ENCODE results near the gene TPP2. TPM values are rescaled to one million over a fixed set of nuclear protein-coding genes. Genes with fewer than 3 reads are reported as not detected.

TPP2 gene
- total RNA-seq, 1 donor from 2014 or later = 37.6 TPM

GRCh38 chr13:102569488-102569887, 27.3 kb upstream of the TPP2 start:
- no peaks in the 10 kb centered on the region for H3K4me1 Mint-ChIP-seq (ENCODE audit: low read depth, unreplicated experiment)
- Histone ChIP-seq H4K20me1 (ENCODE audit: insufficient read depth, low read length) (no peaks in the 10 kb centered on the region), H3K4me1 (ENCODE audit: insufficient read depth, low read length) (no peaks in the 10 kb centered on the region), H3K9ac (ENCODE audit: low read length) (no peak overlapping the region), H3K9me3 (ENCODE audit: insufficient read depth, low read depth, low read length) (no peaks in the 10 kb centered on the region), H3K27me3 (ENCODE audit: insufficient read depth, low read length) (peaks cover 19% of the 10 kb centered on the region), H3K4me2 (ENCODE audit: low read length) (no peak overlapping the region), H3K79me2 (ENCODE audit: insufficient read depth, low read length) (no peaks in the 10 kb centered on the region), H3K4me3 (ENCODE audit: insufficient read depth, low read depth, low read length) (no peak overlapping the region), H3K27ac (ENCODE audit: low read depth, low read length) (no peak overlapping the region), H3K36me3 (ENCODE audit: insufficient read depth, low read length) (no peaks in the 10 kb centered on the region), H2AFZ (ENCODE audit: low read depth, low read length) (no peak overlapping the region)
- no peaks in the 10 kb centered on the region for H3K27me3 Mint-ChIP-seq (ENCODE audit: low read depth, unreplicated experiment)
- H3K4me3 Mint-ChIP-seq (ENCODE audit: unreplicated experiment) = no peak overlapping the region
- peak; percentile 42 for DNase-seq (ENCODE audit: low read depth)
- TF ChIP-seq CTCF (IDR thresholded peaks at IDR 0.05; ENCODE audit: insufficient read depth, low read depth, low read length) (no peak), EZH2 (IDR thresholded peaks at IDR 0.05; ENCODE audit: insufficient read depth, low read length) (no peak)
- no peaks in the 10 kb centered on the region for H3K9me3 Mint-ChIP-seq (ENCODE audit: unreplicated experiment)
- no peaks in the 10 kb centered on the region for H3K36me3 Mint-ChIP-seq (ENCODE audit: low read depth, unreplicated experiment)
- FAIRE-seq = no peak
- no peak overlapping the region for H3K27ac Mint-ChIP-seq (ENCODE audit: unreplicated experiment)

- FAIRE-seq (no peak), DNase-seq (ENCODE audit: low read depth) (no peak)
- H3K27ac Mint-ChIP-seq (ENCODE audit: unreplicated experiment) = no peak overlapping the region
- Histone ChIP-seq H3K4me1 (ENCODE audit: insufficient read depth, low read length) (no peaks in the 10 kb centered on the region), H2AFZ (ENCODE audit: low read depth, low read length) (no peak overlapping the region), H3K4me2 (ENCODE audit: low read length) (no peak overlapping the region), H3K9me3 (ENCODE audit: insufficient read depth, low read depth, low read length) (no peaks in the 10 kb centered on the region), H3K79me2 (ENCODE audit: insufficient read depth, low read length) (no peaks in the 10 kb centered on the region), H3K36me3 (ENCODE audit: insufficient read depth, low read length) (no peaks in the 10 kb centered on the region), H3K27ac (ENCODE audit: low read depth, low read length) (no peak overlapping the region), H3K9ac (ENCODE audit: low read length) (no peak overlapping the region), H3K27me3 (ENCODE audit: insufficient read depth, low read length) (peaks cover 19% of the 10 kb centered on the region), H3K4me3 (ENCODE audit: insufficient read depth, low read depth, low read length) (no peak overlapping the region), H4K20me1 (ENCODE audit: insufficient read depth, low read length) (no peaks in the 10 kb centered on the region)
- no peaks in the 10 kb centered on the region for H3K36me3 Mint-ChIP-seq (ENCODE audit: low read depth, unreplicated experiment)
- no peaks in the 10 kb centered on the region for H3K27me3 Mint-ChIP-seq (ENCODE audit: low read depth, unreplicated experiment)
- no peaks in the 10 kb centered on the region for H3K4me1 Mint-ChIP-seq (ENCODE audit: low read depth, unreplicated experiment)
- H3K9me3 Mint-ChIP-seq (ENCODE audit: unreplicated experiment) = no peaks in the 10 kb centered on the region
- no peak overlapping the region for H3K4me3 Mint-ChIP-seq (ENCODE audit: unreplicated experiment)
- TF ChIP-seq EZH2 (IDR thresholded peaks at IDR 0.05; ENCODE audit: insufficient read depth, low read length) (no peak), CTCF (IDR thresholded peaks at IDR 0.05; ENCODE audit: insufficient read depth, low read depth, low read length) (no peak)
Observed at GRCh38 chr13:102571075-102571474, 25.7 kb upstream of the TPP2 start.

- DNase-seq (ENCODE audit: low read depth) = no peak
- Mint-ChIP-seq H3K27ac (ENCODE audit: unreplicated experiment) (no peak overlapping the region), H3K36me3 (ENCODE audit: low read depth, unreplicated experiment) (no peaks in the 10 kb centered on the region), H3K4me3 (ENCODE audit: unreplicated experiment) (no peak overlapping the region), H3K9me3 (ENCODE audit: unreplicated experiment) (no peaks in the 10 kb centered on the region), H3K4me1 (ENCODE audit: low read depth, unreplicated experiment) (no peaks in the 10 kb centered on the region), H3K27me3 (ENCODE audit: low read depth, unreplicated experiment) (no peaks in the 10 kb centered on the region)
- no peaks in the 10 kb centered on the region for H3K36me3 ChIP-seq (ENCODE audit: insufficient read depth, low read length)
- peaks cover 16% of the 10 kb centered on the region for H3K27me3 ChIP-seq (ENCODE audit: insufficient read depth, low read length)
- FAIRE-seq = no peak
- H3K9ac ChIP-seq (ENCODE audit: low read length) = no peak overlapping the region
- no peak overlapping the region for H3K4me3 ChIP-seq (ENCODE audit: insufficient read depth, low read depth, low read length)
- TF ChIP-seq EZH2 (IDR thresholded peaks at IDR 0.05; ENCODE audit: insufficient read depth, low read length) (no peak), CTCF (IDR thresholded peaks at IDR 0.05; ENCODE audit: insufficient read depth, low read depth, low read length) (no peak)
- H3K4me2 ChIP-seq (ENCODE audit: low read length) = no peak overlapping the region
- H3K4me1 ChIP-seq (ENCODE audit: insufficient read depth, low read length) = no peaks in the 10 kb centered on the region
- no peaks in the 10 kb centered on the region for H3K9me3 ChIP-seq (ENCODE audit: insufficient read depth, low read depth, low read length)
- H4K20me1 ChIP-seq (ENCODE audit: insufficient read depth, low read length) = no peaks in the 10 kb centered on the region
- H2AFZ ChIP-seq (ENCODE audit: low read depth, low read length) = no peak overlapping the region
- H3K79me2 ChIP-seq (ENCODE audit: insufficient read depth, low read length) = no peaks in the 10 kb centered on the region
- no peak overlapping the region for H3K27ac ChIP-seq (ENCODE audit: low read depth, low read length)
Observed at GRCh38 chr13:102572323-102572722, 24.5 kb upstream of the TPP2 start.

Data from astrocyte (in vitro differentiated cells and primary cell).